PC-3 (cell line): Measurements from ENCODE around the gene ADAMTSL3. TPM values are rescaled to one million over a fixed set of nuclear protein-coding genes. Genes with fewer than 3 reads are reported as not detected.

Experiments
- ATAC-seq: fragments of 200-7000 bp; cut with Tn5 transposase; 2 replicates; pipeline ENCODE4 v1.9.1; 2020; ENCODE audit warnings: mild to moderate bottlenecking, moderate library complexity
- BruUV-seq: library from RNA; stranded (reverse); fragments of 400-500 nt; replicated peaks from 2 replicates; lab custom pipeline; 2021; lab: Mats Ljungman, UMichigan
- CTCF ChIA-PET: fragments of 300-600 bp; sonication (Branson Sonifier 250); formaldehyde crosslinking; loops from one replicate; lab custom pipeline; 2022; ENCODE audit warnings: antibody characterized with exemption; lab: Charles Lee
- POLR2A ChIA-PET: fragments of 300-600 bp; sonication (Branson Sonifier 250); formaldehyde crosslinking; loops from one replicate; lab custom pipeline; 2022; ENCODE audit warnings: antibody characterized with exemption; ENCODE audit not compliant: unreplicated experiment; lab: Charles Lee
- DNase-seq: peaks from one replicate; pipeline ENCODE4 v3.0.0-alpha.2; 2015
- H2AFZ ChIP-seq: fragments of 300-600 bp; sonication (generic); 2 replicates; pipeline ENCODE4 v1.6.0; 2016; ENCODE audit warnings: antibody characterized with exemption, low read length
- H3F3A ChIP-seq: fragments of 300-600 bp; sonication (generic); one replicate; pipeline ENCODE4 v1.6.0; 2017; ENCODE audit warnings: antibody characterized with exemption, low read length, control low read depth, mild to moderate bottlenecking; ENCODE audit not compliant: unreplicated experiment
- H3K27ac ChIP-seq: fragments of 300-600 bp; sonication (generic); 2 replicates; pipeline ENCODE4 v1.5.1; 2016; ENCODE audit warnings: mild to moderate bottlenecking, low read length
- H3K27me3 ChIP-seq: fragments of 300-600 bp; sonication (generic); 2 replicates; pipeline ENCODE4 v1.6.1; 2016; ENCODE audit warnings: low read length, mixed read lengths
- H3K36me3 ChIP-seq: fragments of 300-600 bp; sonication (generic); 2 replicates; pipeline ENCODE4 v1.6.1; 2016; ENCODE audit warnings: low read depth, mixed run types, low read length, mixed read lengths
- H3K4me1 ChIP-seq: fragments of 300-600 bp; sonication (generic); 2 replicates; pipeline ENCODE4 v1.5.1; 2016; ENCODE audit warnings: low read length; ENCODE audit not compliant: insufficient read depth
- H3K4me2 ChIP-seq: fragments of 300-600 bp; sonication (generic); 2 replicates; pipeline ENCODE4 v1.6.0; 2016; ENCODE audit warnings: low read length
- H3K4me3 ChIP-seq: fragments of 300-600 bp; sonication (generic); 2 replicates; pipeline ENCODE4 v1.5.1; 2016; ENCODE audit warnings: mild to moderate bottlenecking, low read length, mixed read lengths
- H3K79me2 ChIP-seq: fragments of 300-600 bp; sonication (generic); 2 replicates; pipeline ENCODE4 v1.6.1; 2017; ENCODE audit warnings: low read length, mixed read lengths
- H3K9ac ChIP-seq: fragments of 300-600 bp; sonication (generic); 2 replicates; pipeline ENCODE4 v1.6.0; 2016; ENCODE audit warnings: mild to moderate bottlenecking, low read length
- H3K9me2 ChIP-seq: fragments of 300-600 bp; sonication (generic); replicated peaks from 2 replicates; pipeline ENCODE4 v1.6.1; 2016; ENCODE audit warnings: mixed run types, low read length, mixed read lengths
- H3K9me3 ChIP-seq: fragments of 300-600 bp; sonication (generic); 2 replicates; pipeline ENCODE4 v1.6.1; 2016; ENCODE audit warnings: low read length, mixed read lengths
- H4K20me1 ChIP-seq: fragments of 300-600 bp; sonication (generic); 2 replicates; pipeline ENCODE4 v1.6.1; 2016; ENCODE audit warnings: low read length, mixed read lengths
- CTCF ChIP-seq: fragments of 300-600 bp; sonication (generic); conservative IDR thresholded peaks from 2 replicates; pipeline ENCODE4 v1.5.1; 2017; ENCODE audit warnings: antibody characterized with exemption, low read depth, mild to moderate bottlenecking, low read length
- EZH2 ChIP-seq: fragments of 300-600 bp; sonication (generic); IDR thresholded peaks from one replicate; pipeline ENCODE4 v1.6.1; 2017; ENCODE audit warnings: antibody characterized with exemption, mild to moderate bottlenecking, low read length; ENCODE audit not compliant: unreplicated experiment
- EZH2phosphoT487 ChIP-seq: fragments of 300-600 bp; sonication (generic); IDR thresholded peaks from 2 replicates; pipeline ENCODE4 v1.6.1; 2018; ENCODE audit warnings: mild to moderate bottlenecking, antibody characterized with exemption, low read length, borderline replicate concordance
- intact Hi-C: fragments of 100-400 bp; cut with micrococcal nuclease; formaldehyde crosslinking; loops from 2 replicates; pipeline ENCODE4 v1.9.0; 2023
- total RNA-seq: library from RNA; depleted of rRNA; stranded (reverse); fragments of >200 nt; gene quantifications from 2 replicates; pipeline ENCODE4 v1.2.3, GENCODE V29; 2014

The ADAMTSL3 gene
- total RNA-seq, 1 experiment from 2014 or later = 7.9 TPM

- no peak for TF ChIP-seq CTCF
- no peak for TF ChIP-seq EZH2
- TF ChIP-seq EZH2phosphoT487 = no peak
- CTCF ChIA-PET = no interaction called here
- Histone ChIP-seq H3K4me3 (no peak overlapping the region), H3K27ac (no peak overlapping the region), H3K4me1 (no peaks in the 10 kb centered on the region), H3F3A (no peaks in the 10 kb centered on the region), H4K20me1 (no peaks in the 10 kb centered on the region), H3K79me2 (no peaks in the 10 kb centered on the region), H2AFZ (no peak overlapping the region), H3K36me3 (no peaks in the 10 kb centered on the region), H3K27me3 (no peaks in the 10 kb centered on the region), H3K9me3 (no peaks in the 10 kb centered on the region), H3K9ac (no peak overlapping the region), H3K4me2 (no peak overlapping the region), H3K9me2 (no peaks in the 10 kb centered on the region)
- BruUV-seq = no TSS peak
- POLR2A ChIA-PET = no interaction called here
- no peak for DNase-seq
- intact Hi-C loops = no loop called here
- ATAC-seq = no peak
Measured at GRCh38 chr15:83977992-83978391, 324.1 kb downstream of the ADAMTSL3 start.

GRCh38 chr15:83978588-83978987, 324.7 kb downstream of the ADAMTSL3 start:
- no peaks in the 10 kb centered on the region for H3K9me2 ChIP-seq
- H3K27me3 ChIP-seq = no peaks in the 10 kb centered on the region
- H3K9ac ChIP-seq = no peak overlapping the region
- no peak overlapping the region for H3K27ac ChIP-seq
- no peak overlapping the region for H3K4me2 ChIP-seq
- H4K20me1 ChIP-seq = no peaks in the 10 kb centered on the region
- DNase-seq (no peak), ATAC-seq (no peak)
- H3K9me3 ChIP-seq = no peaks in the 10 kb centered on the region
- no peaks in the 10 kb centered on the region for H3F3A ChIP-seq
- no peaks in the 10 kb centered on the region for H3K4me1 ChIP-seq
- no peaks in the 10 kb centered on the region for H3K36me3 ChIP-seq
- POLR2A ChIA-PET = no interaction called here
- BruUV-seq = no TSS peak
- H2AFZ ChIP-seq = no peak overlapping the region
- H3K4me3 ChIP-seq = no peak overlapping the region
- intact Hi-C loops = no loop called here
- CTCF ChIA-PET = no interaction called here
- H3K79me2 ChIP-seq = no peaks in the 10 kb centered on the region
- no peak for TF ChIP-seq EZH2
- no peak for TF ChIP-seq EZH2phosphoT487
- TF ChIP-seq CTCF = no peak

GRCh38 chr15:83980637-83981036, 326.7 kb downstream of the ADAMTSL3 start:
- Histone ChIP-seq H3K9ac (no peak overlapping the region), H3K79me2 (no peaks in the 10 kb centered on the region), H3K4me2 (no peak overlapping the region), H2AFZ (no peak overlapping the region), H3K4me1 (no peaks in the 10 kb centered on the region), H3K27me3 (no peaks in the 10 kb centered on the region), H3K27ac (no peak overlapping the region), H3K36me3 (no peaks in the 10 kb centered on the region), H3F3A (no peaks in the 10 kb centered on the region), H4K20me1 (no peaks in the 10 kb centered on the region), H3K9me3 (no peaks in the 10 kb centered on the region), H3K4me3 (no peak overlapping the region), H3K9me2 (no peaks in the 10 kb centered on the region)
- TF ChIP-seq EZH2 = no peak
- TF ChIP-seq EZH2phosphoT487 = no peak
- TF ChIP-seq CTCF = no peak
- DNase-seq (no peak), ATAC-seq (no peak)
- CTCF ChIA-PET = no interaction called here
- intact Hi-C loops = no loop called here
- BruUV-seq = no TSS peak
- POLR2A ChIA-PET = no interaction called here
